ENCODE results near the gene AMZ2. TPM values are rescaled to one million over a fixed set of nuclear protein-coding genes. Genes with fewer than 3 reads are reported as not detected.

Gene AMZ2
- polyA plus RNA-seq, 1 of the 3 experiments (the other 2 are of a cell fraction): 95.9 TPM

DNA sequence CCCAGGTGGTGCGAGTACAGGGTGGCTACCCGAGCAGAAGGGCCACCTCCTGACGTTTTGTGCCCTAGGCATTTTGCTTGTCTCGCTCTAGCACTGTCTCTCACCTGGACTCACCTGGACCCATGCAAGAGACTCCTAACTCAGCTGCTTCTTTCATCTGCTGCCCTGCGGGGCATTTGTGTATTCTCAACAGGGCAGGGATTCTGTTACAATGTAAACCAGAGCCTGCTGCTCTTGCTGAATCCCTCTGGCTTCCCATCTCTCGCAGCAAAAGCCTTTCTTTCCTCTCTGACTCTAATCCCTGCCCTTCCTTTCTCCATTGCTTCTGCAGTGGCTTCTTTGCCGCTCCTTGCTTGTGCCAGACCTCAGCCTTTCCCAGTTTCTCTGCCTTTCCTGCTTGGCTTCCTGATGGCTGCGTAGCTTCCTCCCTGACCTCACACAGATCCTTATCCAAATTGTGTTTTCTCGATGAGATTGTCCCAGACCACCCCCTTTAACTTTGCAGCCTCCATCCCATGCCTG lies 53.7 kb downstream of the AMZ2 start:
- no peak for DNase-seq
- no peak overlapping the region for H3K4me3 ChIP-seq (ENCODE audit: low read depth in 2 of 2, low read length in 1 of 2)
- no peak overlapping the region for H3K9ac ChIP-seq
- no peak overlapping the region for H3K27ac ChIP-seq (ENCODE audit: low read depth in 2 of 2, low read length in 1 of 2)
- no peak overlapping the region for H3K4me2 ChIP-seq
- TF ChIP-seq NFIC (IDR thresholded peaks at IDR 0.05; ENCODE audit: borderline replicate concordance) (no peak), SIN3A (IDR thresholded peaks at IDR 0.05; ENCODE audit: borderline replicate concordance, low read depth, low read length) (no peak), NRF1 (IDR thresholded peaks at IDR 0.05; ENCODE audit: low read depth, low read length) (no peak), TAF1 (IDR thresholded peaks at IDR 0.05; ENCODE audit: borderline replicate concordance, low read depth, low read length) (no peak)
- no peaks in the 10 kb centered on the region for H3K36me3 ChIP-seq (replicated peaks in 1 of 2; ENCODE audit: control insufficient read depth in 1 of 2, insufficient read depth in 2 of 2, low read length in 1 of 2)
- ChIA-PET POLR2A (no interaction called here), CTCF (interaction anchor here (0.6 to 2.0 kb wide), 4 partner anchors 11 to 135 kb away, joined by 3 to 4 read pairs (median 4); no protein-coding TSS in a partner anchor)
- no peaks in the 10 kb centered on the region; a peak in 1 of 4 replicates for H3K4me1 ChIP-seq (ENCODE audit: control insufficient read depth in 1 of 2, insufficient read depth in 2 of 2, low read depth in 1 of 2, low read length in 1 of 2)
- no peaks in the 10 kb centered on the region for H3K9me3 ChIP-seq
- H2AFZ ChIP-seq (ENCODE audit: low read depth): no peak overlapping the region
- WGBS (ENCODE audit: low lambda C conversion rate): 43% methylated on average over 9 of the region's 9 CpGs
- no peaks in the 10 kb centered on the region for H3K79me2 ChIP-seq (ENCODE audit: insufficient read depth)
- no peaks in the 10 kb centered on the region for H4K20me1 ChIP-seq (ENCODE audit: insufficient read depth)
- H3K27me3 ChIP-seq (ENCODE audit: insufficient read depth): no peaks in the 10 kb centered on the region
- no peaks in the 10 kb centered on the region for H3K9me2 ChIP-seq
- H3F3A ChIP-seq (replicated peaks; ENCODE audit: insufficient read depth): no peaks in the 10 kb centered on the region

DNA sequence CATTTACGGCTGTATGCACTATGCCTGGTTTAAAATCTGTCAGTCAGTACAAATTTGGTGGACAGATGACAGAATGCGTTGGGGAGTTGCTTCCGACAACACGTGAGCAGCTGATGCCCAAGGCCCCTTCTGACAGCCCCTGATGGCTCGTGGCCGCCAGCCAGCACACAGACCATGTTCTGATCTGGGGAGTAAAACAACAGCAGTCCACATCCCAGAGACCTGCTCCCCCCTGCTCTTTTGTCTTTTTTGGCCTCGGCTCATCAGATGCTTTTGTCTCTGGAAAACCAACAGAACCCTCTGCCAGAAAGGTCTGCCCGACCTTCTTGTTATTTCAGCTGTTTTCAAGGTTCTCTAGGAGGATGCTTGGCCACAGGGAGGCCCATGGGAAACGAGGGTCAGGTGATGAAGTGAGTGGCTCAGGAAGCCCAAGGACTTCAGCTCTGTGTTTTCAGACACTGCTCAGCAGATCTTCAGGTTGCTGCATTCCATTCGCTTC lies 54.3 kb downstream of the AMZ2 start:
- 38% methylated on average over 10 of the region's 10 CpGs for WGBS (ENCODE audit: low lambda C conversion rate)
- Histone ChIP-seq H3K9ac (no peak overlapping the region), H3K36me3 (replicated peaks in 1 of 2; ENCODE audit: control insufficient read depth in 1 of 2, insufficient read depth in 2 of 2, low read length in 1 of 2) (no peaks in the 10 kb centered on the region), H3F3A (replicated peaks; ENCODE audit: insufficient read depth) (no peaks in the 10 kb centered on the region), H3K9me3 (no peaks in the 10 kb centered on the region), H3K9me2 (no peaks in the 10 kb centered on the region), H3K4me3 (ENCODE audit: low read depth in 2 of 2, low read length in 1 of 2) (no peak overlapping the region), H3K27me3 (ENCODE audit: insufficient read depth) (no peaks in the 10 kb centered on the region; the same call in 1 of the 2 replicates), H2AFZ (ENCODE audit: low read depth) (no peak overlapping the region), H3K4me2 (no peak overlapping the region), H4K20me1 (ENCODE audit: insufficient read depth) (no peaks in the 10 kb centered on the region), H3K4me1 (ENCODE audit: control insufficient read depth in 1 of 2, insufficient read depth in 2 of 2, low read depth in 1 of 2, low read length in 1 of 2) (no peaks in the 10 kb centered on the region; a peak in 1 of 4 replicates), H3K79me2 (ENCODE audit: insufficient read depth) (no peaks in the 10 kb centered on the region), H3K27ac (ENCODE audit: low read depth in 2 of 2, low read length in 1 of 2) (no peak overlapping the region)
- peak; percentile 47 for DNase-seq
- ChIA-PET CTCF (interaction anchor here (0.6 to 2.0 kb wide), 4 partner anchors 10 to 134 kb away, joined by 3 to 4 read pairs (median 4); no protein-coding TSS in a partner anchor), POLR2A (no interaction called here)
- TF ChIP-seq, protein P1, sequence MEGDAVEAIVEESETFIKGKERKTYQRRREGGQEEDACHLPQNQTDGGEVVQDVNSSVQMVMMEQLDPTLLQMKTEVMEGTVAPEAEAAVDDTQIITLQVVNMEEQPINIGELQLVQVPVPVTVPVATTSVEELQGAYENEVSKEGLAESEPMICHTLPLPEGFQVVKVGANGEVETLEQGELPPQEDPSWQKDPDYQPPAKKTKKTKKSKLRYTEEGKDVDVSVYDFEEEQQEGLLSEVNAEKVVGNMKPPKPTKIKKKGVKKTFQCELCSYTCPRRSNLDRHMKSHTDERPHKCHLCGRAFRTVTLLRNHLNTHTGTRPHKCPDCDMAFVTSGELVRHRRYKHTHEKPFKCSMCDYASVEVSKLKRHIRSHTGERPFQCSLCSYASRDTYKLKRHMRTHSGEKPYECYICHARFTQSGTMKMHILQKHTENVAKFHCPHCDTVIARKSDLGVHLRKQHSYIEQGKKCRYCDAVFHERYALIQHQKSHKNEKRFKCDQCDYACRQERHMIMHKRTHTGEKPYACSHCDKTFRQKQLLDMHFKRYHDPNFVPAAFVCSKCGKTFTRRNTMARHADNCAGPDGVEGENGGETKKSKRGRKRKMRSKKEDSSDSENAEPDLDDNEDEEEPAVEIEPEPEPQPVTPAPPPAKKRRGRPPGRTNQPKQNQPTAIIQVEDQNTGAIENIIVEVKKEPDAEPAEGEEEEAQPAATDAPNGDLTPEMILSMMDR (IDR thresholded peaks at IDR 0.05): no peak
- TF ChIP-seq YY1 (IDR thresholded peaks at IDR 0.05; ENCODE audit: low read depth) (no peak), POLR2AphosphoS5 (IDR thresholded peaks at IDR 0.05; ENCODE audit: low read depth, low read length) (no peak), TAF1 (IDR thresholded peaks at IDR 0.05; ENCODE audit: borderline replicate concordance, low read depth, low read length) (no peak)

DNA sequence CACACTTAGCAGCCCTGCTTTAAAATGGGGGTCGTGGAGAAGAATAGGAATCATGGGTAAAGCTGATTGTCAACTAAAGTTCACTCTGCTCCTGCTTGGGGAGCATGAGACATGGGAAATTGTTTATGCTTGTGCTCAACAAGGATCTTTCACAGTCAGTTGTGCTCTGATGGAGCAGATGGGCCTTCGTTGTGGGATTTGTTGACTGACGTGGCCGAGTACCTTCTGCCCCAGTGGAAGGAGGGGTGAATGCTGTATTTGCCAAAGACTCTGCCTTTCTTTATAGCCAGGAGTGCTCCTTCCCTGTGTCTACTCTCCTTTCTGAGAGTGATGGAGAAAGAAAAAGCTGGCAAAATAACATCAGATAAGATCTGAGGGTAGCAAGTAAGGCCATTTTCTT lies 54.8 kb downstream of the AMZ2 start:
- no peaks in the 10 kb centered on the region for H3K36me3 ChIP-seq (replicated peaks in 1 of 2; ENCODE audit: control insufficient read depth in 1 of 2, insufficient read depth in 2 of 2, low read length in 1 of 2)
- no peaks in the 10 kb centered on the region for H3F3A ChIP-seq (replicated peaks; ENCODE audit: insufficient read depth)
- no peak overlapping the region for H3K9ac ChIP-seq
- no peak for DNase-seq
- H3K79me2 ChIP-seq (ENCODE audit: insufficient read depth): no peaks in the 10 kb centered on the region
- no peaks in the 10 kb centered on the region for H4K20me1 ChIP-seq (ENCODE audit: insufficient read depth)
- H3K4me2 ChIP-seq: no peak overlapping the region
- no peaks in the 10 kb centered on the region for H3K9me2 ChIP-seq
- no peak overlapping the region for H3K27ac ChIP-seq (ENCODE audit: low read depth in 2 of 2, low read length in 1 of 2)
- H3K4me1 ChIP-seq (ENCODE audit: control insufficient read depth in 1 of 2, insufficient read depth in 2 of 2, low read depth in 1 of 2, low read length in 1 of 2): no peaks in the 10 kb centered on the region; a peak in 1 of 4 replicates
- CTCF ChIA-PET: interaction anchor here (1.4 to 2.0 kb wide), 3 partner anchors 10 to 97 kb away, joined by 3 to 4 read pairs (median 3); no protein-coding TSS in a partner anchor
- H3K9me3 ChIP-seq: no peaks in the 10 kb centered on the region
- 13% methylated on average over 4 of the region's 4 CpGs for WGBS (ENCODE audit: low lambda C conversion rate)
- no peak overlapping the region for H2AFZ ChIP-seq (ENCODE audit: low read depth)
- no peak overlapping the region for H3K4me3 ChIP-seq (ENCODE audit: low read depth in 2 of 2, low read length in 1 of 2)
- H3K27me3 ChIP-seq (ENCODE audit: insufficient read depth): peaks cover 5% of the 10 kb centered on the region; the same call in 1 of the 2 replicates
- POLR2A ChIA-PET: no interaction called here
- TF ChIP-seq, protein P2, sequence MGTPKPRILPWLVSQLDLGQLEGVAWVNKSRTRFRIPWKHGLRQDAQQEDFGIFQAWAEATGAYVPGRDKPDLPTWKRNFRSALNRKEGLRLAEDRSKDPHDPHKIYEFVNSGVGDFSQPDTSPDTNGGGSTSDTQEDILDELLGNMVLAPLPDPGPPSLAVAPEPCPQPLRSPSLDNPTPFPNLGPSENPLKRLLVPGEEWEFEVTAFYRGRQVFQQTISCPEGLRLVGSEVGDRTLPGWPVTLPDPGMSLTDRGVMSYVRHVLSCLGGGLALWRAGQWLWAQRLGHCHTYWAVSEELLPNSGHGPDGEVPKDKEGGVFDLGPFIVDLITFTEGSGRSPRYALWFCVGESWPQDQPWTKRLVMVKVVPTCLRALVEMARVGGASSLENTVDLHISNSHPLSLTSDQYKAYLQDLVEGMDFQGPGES (IDR thresholded peaks at IDR 0.05; ENCODE audit: low read depth, low read length): no peak
- TF ChIP-seq TEAD4 (IDR thresholded peaks at IDR 0.05; ENCODE audit: borderline replicate concordance, insufficient read depth) (no peak), MEF2A (IDR thresholded peaks at IDR 0.05; ENCODE audit: borderline replicate concordance, low read depth) (no peak), NFIC (IDR thresholded peaks at IDR 0.05; ENCODE audit: borderline replicate concordance) (no peak), RXRA (IDR thresholded peaks at IDR 0.05; ENCODE audit: borderline replicate concordance, low read depth) (no peak)
- TF ChIP-seq, protein P3, sequence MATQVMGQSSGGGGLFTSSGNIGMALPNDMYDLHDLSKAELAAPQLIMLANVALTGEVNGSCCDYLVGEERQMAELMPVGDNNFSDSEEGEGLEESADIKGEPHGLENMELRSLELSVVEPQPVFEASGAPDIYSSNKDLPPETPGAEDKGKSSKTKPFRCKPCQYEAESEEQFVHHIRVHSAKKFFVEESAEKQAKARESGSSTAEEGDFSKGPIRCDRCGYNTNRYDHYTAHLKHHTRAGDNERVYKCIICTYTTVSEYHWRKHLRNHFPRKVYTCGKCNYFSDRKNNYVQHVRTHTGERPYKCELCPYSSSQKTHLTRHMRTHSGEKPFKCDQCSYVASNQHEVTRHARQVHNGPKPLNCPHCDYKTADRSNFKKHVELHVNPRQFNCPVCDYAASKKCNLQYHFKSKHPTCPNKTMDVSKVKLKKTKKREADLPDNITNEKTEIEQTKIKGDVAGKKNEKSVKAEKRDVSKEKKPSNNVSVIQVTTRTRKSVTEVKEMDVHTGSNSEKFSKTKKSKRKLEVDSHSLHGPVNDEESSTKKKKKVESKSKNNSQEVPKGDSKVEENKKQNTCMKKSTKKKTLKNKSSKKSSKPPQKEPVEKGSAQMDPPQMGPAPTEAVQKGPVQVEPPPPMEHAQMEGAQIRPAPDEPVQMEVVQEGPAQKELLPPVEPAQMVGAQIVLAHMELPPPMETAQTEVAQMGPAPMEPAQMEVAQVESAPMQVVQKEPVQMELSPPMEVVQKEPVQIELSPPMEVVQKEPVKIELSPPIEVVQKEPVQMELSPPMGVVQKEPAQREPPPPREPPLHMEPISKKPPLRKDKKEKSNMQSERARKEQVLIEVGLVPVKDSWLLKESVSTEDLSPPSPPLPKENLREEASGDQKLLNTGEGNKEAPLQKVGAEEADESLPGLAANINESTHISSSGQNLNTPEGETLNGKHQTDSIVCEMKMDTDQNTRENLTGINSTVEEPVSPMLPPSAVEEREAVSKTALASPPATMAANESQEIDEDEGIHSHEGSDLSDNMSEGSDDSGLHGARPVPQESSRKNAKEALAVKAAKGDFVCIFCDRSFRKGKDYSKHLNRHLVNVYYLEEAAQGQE (IDR thresholded peaks at IDR 0.05; ENCODE audit: low read depth, low read length): no peak
- TF ChIP-seq, protein P4, sequence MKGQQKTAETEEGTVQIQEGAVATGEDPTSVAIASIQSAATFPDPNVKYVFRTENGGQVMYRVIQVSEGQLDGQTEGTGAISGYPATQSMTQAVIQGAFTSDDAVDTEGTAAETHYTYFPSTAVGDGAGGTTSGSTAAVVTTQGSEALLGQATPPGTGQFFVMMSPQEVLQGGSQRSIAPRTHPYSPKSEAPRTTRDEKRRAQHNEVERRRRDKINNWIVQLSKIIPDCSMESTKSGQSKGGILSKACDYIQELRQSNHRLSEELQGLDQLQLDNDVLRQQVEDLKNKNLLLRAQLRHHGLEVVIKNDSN (IDR thresholded peaks at IDR 0.05; ENCODE audit: borderline replicate concordance, low read depth): no peak

Data from SK-N-SH (cell line).